Testis (tissue), 3 donors: ENCODE measurements around the gene GPR146. TPM values are rescaled to one million over a fixed set of nuclear protein-coding genes. Genes with fewer than 3 reads are reported as not detected.

ENCODE experiments used
- DNase-seq: peaks from one replicate; pipeline ENCODE4 v3.0.0-alpha.2; 2019
- H3K27ac ChIP-seq, 2 donors: fragments of 200-600 bp; sonication (generic); one replicate each; pipeline ENCODE4 v1.5.1; 2019
- H3K27me3 ChIP-seq: fragments of 200-600 bp; sonication (generic); one replicate; pipeline ENCODE4 v1.5.1; 2019
- H3K36me3 ChIP-seq: fragments of 200-600 bp; sonication (generic); one replicate; pipeline ENCODE4 v1.5.1; 2017; ENCODE audit warnings: low read depth; ENCODE audit errors: missing control alignments
- H3K4me1 ChIP-seq: fragments of 200-600 bp; sonication (generic); one replicate; pipeline ENCODE4 v1.5.1; 2019
- H3K4me3 ChIP-seq, 2 donors: fragments of 200-600 bp; sonication (generic); one replicate each; pipeline ENCODE4 v1.5.1; 2017 to 2019
- H3K9me3 ChIP-seq: fragments of 200-600 bp; sonication (generic); one replicate; pipeline ENCODE4 v1.5.1; 2017
- POLR2A ChIP-seq: fragments of 450-650 bp; IDR thresholded peaks from one replicate; pipeline ENCODE4 v1.6.1; 2017; ENCODE audit warnings: antibody characterized with exemption, mild to moderate bottlenecking, moderate library complexity
- WGBS, 2 donors: methylation state at CpG; one replicate each; pipeline ENCODE4 v1.1.5; 2018; 5-methylcytosine and 5-hydroxymethylcytosine counted together
- intact Hi-C: fragments of 100-400 bp; cut with DNase I; formaldehyde crosslinking; loops from one replicate; pipeline ENCODE4 v1.15.1; 2023; ENCODE audit warnings: low total_unique reads
- polyA plus RNA-seq: library from polyadenylated mRNA; stranded (reverse); fragments of 350-450 nt; fragmentation: Illumina TruSeq; extraction: RNeasy Lipid Tissue Mini Kit (QIAGEN cat#74804); gene quantifications from one replicate; pipeline ENCODE4 v1.2.3, GENCODE V29; 2014; ENCODE audit warnings: low read depth, low replicate concordance; ENCODE audit not compliant: insufficient read depth
- total RNA-seq, 2 donors: library from RNA; depleted of rRNA; stranded (reverse); fragments of >200 nt; gene quantifications; one replicate each; pipeline ENCODE4 v1.2.3, GENCODE V29; 2016
- TF ChIP-seq, protein P1 (sequence below), 3 experiments: fragments of 450-650 bp in 2 of 3; fragments of 200-600 bp in 1 of 3; sonication (generic) in 1 of 3; IDR thresholded peaks; one replicate each; pipeline ENCODE4 v1.5.1; 2016 to 2019; ENCODE audit warnings: antibody characterized with exemption in 3 of 3, mild to moderate bottlenecking in 2 of 3, moderate library complexity in 1 of 3

GPR146 gene
- total and polyA plus RNA-seq, 3 donors from 2014 or later, result 5.3 to 14.4 (median 14.2) TPM

DNA sequence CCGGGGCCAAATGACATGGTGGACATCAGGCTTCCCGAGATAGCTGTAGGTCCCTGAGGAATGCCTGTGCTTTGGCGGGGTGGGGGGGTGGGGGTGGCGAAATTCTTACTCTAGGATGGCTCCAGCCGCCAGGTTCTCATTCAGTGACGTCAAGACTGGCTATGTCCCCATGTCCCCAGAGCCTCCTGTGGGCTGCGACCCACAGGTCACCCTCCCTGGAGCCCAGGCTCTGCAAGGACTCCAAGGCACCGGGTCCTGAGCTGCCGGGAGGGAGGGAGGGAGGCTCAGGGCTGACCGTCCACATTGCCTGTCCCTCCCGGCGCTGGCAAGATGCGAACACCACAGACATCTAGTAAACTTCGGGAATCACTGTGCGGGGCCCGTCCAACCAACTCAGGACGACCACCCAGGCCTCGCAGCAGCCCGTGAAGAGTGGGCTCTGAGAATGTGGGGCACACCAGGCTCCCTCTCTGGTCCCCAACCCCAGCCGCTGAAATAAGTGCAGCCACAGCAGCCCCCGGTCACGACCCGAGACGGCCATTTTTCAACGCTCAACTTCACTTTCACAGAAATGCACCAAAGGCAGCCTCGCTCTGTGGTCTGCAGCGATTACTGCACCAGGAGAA is 12.6 kb downstream of the GPR146 start:
- H3K4me3 ChIP-seq, result no peak overlapping the region
- no peaks in the 10 kb centered on the region for H3K27me3 ChIP-seq
- H3K36me3 ChIP-seq, result no peaks in the 10 kb centered on the region
- DNase-seq, result no peak
- TF ChIP-seq POLR2A, result no peak
- TF ChIP-seq, protein P1, sequence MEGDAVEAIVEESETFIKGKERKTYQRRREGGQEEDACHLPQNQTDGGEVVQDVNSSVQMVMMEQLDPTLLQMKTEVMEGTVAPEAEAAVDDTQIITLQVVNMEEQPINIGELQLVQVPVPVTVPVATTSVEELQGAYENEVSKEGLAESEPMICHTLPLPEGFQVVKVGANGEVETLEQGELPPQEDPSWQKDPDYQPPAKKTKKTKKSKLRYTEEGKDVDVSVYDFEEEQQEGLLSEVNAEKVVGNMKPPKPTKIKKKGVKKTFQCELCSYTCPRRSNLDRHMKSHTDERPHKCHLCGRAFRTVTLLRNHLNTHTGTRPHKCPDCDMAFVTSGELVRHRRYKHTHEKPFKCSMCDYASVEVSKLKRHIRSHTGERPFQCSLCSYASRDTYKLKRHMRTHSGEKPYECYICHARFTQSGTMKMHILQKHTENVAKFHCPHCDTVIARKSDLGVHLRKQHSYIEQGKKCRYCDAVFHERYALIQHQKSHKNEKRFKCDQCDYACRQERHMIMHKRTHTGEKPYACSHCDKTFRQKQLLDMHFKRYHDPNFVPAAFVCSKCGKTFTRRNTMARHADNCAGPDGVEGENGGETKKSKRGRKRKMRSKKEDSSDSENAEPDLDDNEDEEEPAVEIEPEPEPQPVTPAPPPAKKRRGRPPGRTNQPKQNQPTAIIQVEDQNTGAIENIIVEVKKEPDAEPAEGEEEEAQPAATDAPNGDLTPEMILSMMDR (IDR thresholded peaks at IDR 0.05), result no peak
- H3K9me3 ChIP-seq, result no peaks in the 10 kb centered on the region
- no peak overlapping the region for H3K27ac ChIP-seq
- 93 to 95% methylated on average over 17 to 26 of the region's 27 CpGs for WGBS, 2 donors
- intact Hi-C loops, result no loop called here
- H3K4me1 ChIP-seq, result peaks cover 26% of the 10 kb centered on the region

DNA sequence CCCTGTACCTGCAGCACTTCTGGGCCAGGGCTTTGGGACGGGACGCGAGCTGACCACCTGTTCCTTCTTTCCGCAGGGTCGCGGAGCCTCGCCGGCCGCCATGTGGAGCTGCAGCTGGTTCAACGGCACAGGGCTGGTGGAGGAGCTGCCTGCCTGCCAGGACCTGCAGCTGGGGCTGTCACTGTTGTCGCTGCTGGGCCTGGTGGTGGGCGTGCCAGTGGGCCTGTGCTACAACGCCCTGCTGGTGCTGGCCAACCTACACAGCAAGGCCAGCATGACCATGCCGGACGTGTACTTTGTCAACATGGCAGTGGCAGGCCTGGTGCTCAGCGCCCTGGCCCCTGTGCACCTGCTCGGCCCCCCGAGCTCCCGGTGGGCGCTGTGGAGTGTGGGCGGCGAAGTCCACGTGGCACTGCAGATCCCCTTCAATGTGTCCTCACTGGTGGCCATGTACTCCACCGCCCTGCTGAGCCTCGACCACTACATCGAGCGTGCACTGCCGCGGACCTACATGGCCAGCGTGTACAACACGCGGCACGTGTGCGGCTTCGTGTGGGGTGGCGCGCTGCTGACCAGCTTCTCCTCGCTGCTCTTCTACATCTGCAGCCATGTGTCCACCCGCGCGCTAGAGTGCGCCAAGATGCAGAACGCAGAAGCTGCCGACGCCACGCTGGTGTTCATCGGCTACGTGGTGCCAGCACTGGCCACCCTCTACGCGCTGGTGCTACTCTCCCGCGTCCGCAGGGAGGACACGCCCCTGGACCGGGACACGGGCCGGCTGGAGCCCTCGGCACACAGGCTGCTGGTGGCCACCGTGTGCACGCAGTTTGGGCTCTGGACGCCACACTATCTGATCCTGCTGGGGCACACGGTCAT is 13.3 kb downstream of the GPR146 start:
- no peaks in the 10 kb centered on the region for H3K27me3 ChIP-seq
- intact Hi-C loops, result no loop called here
- H3K27ac ChIP-seq, result no peak overlapping the region
- no peaks in the 10 kb centered on the region for H3K36me3 ChIP-seq
- 96 to 98% methylated on average over 37 to 62 of the region's 62 CpGs for WGBS, 2 donors
- H3K9me3 ChIP-seq, result no peaks in the 10 kb centered on the region
- TF ChIP-seq, protein P1 (IDR thresholded peaks at IDR 0.05), result no peak
- no peak for TF ChIP-seq POLR2A
- peaks cover 19% of the 10 kb centered on the region for H3K4me1 ChIP-seq
- no peak overlapping the region for H3K4me3 ChIP-seq
- DNase-seq, result no peak

DNA sequence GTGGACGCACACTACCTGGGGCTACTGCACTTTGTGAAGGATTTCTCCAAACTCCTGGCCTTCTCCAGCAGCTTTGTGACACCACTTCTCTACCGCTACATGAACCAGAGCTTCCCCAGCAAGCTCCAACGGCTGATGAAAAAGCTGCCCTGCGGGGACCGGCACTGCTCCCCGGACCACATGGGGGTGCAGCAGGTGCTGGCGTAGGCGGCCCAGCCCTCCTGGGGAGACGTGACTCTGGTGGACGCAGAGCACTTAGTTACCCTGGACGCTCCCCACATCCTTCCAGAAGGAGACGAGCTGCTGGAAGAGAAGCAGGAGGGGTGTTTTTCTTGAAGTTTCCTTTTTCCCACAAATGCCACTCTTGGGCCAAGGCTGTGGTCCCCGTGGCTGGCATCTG is 14.0 kb downstream of the GPR146 start:
- intact Hi-C loops, result no loop called here
- DNase-seq, result no peak
- peaks cover 15% of the 10 kb centered on the region for H3K4me1 ChIP-seq
- no peak overlapping the region for H3K27ac ChIP-seq
- no peaks in the 10 kb centered on the region for H3K27me3 ChIP-seq
- TF ChIP-seq, protein P1 (IDR thresholded peaks at IDR 0.05), result no peak
- TF ChIP-seq POLR2A, result no peak
- WGBS, 2 donors, result 91 to 94% methylated on average over 3 to 13 of the region's 13 CpGs
- H3K36me3 ChIP-seq, result no peaks in the 10 kb centered on the region
- no peak overlapping the region for H3K4me3 ChIP-seq
- H3K9me3 ChIP-seq, result no peaks in the 10 kb centered on the region

DNA sequence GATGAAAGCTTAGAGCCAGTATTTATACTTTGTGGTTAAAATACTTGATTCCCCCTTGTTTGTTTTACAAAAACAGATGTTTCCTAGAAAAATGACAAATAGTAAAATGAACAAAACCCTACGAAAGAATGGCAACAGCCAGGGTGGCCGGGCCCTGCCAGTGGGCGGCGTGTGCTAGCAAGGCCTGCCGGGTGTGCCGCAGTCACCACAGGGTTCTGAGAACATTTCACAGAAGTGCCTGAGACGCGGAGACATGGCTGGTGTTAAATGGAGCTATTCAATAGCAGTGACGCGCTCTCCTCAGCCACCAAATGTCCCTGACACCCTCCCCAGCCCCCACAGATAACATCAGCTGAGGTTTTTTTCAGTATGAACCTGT is 14.5 kb downstream of the GPR146 start:
- DNase-seq, result no peak
- intact Hi-C loops, result no loop called here
- Histone ChIP-seq H3K36me3 (no peaks in the 10 kb centered on the region), H3K4me3 (no peak overlapping the region), H3K4me1 (peaks cover 14% of the 10 kb centered on the region), H3K9me3 (no peaks in the 10 kb centered on the region), H3K27ac (no peak overlapping the region), H3K27me3 (no peaks in the 10 kb centered on the region)
- 78 to 85% methylated on average over 10 of the region's 10 CpGs for WGBS, 2 donors
- TF ChIP-seq, protein P1 (IDR thresholded peaks at IDR 0.05), result no peak
- TF ChIP-seq POLR2A, result no peak
